HPDE6-E6E7 (cell line): Measurements from ENCODE around the gene RBM4.
"Not testable (repeated sequence)": the region's sequence is repeated elsewhere in the genome, so short reads cannot be mapped to it uniquely, and the experiment has no call there.

ENCODE experiments used
- DNase-seq: peaks from one replicate; pipeline ENCODE4 v3.0.0; 2011; ENCODE audit warnings: missing footprints; ENCODE audit errors: extremely low spot score

Gene RBM4

DNA sequence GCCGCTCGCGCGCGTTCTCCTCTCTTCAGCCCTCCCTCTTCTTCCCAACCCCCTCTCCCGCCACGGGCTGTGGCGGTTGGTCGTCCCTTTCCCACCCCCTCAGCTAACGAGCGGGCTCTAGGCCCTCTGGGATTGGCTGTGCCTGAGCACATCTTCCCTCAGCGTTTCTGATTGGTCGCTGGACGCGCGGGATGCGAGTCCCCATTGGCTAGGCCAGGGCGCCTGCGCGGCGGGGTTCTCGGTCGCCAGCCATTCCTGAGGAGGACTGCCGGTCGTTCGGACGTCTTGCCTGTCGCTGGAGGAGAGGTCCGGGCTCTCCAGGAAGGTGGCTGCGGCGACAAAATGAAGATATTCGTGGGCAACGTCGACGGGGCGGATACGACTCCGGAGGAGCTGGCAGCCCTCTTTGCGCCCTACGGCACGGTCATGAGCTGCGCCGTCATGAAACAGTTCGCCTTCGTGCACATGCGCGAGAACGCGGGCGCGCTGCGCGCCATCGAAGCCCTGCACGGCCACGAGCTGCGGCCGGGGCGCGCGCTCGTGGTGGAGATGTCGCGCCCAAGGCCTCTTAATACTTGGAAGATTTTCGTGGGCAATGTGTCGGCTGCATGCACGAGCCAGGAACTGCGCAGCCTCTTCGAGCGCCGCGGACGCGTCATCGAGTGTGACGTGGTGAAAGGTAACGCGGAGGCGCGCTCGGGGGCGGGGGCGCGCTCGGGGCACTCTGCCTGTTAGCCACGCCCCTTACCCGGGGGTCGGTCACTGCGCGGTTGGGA lies 21.9 kb upstream of the RBM4 start, which contains the start of gene RBM14:
Gene RBM14, plus strand, starts transcription at position 252 of the 776 bp plus-strand sequence. Its CDS starts 91 bp downstream, at position 343.
- peak; percentile 100 for DNase-seq

DNA sequence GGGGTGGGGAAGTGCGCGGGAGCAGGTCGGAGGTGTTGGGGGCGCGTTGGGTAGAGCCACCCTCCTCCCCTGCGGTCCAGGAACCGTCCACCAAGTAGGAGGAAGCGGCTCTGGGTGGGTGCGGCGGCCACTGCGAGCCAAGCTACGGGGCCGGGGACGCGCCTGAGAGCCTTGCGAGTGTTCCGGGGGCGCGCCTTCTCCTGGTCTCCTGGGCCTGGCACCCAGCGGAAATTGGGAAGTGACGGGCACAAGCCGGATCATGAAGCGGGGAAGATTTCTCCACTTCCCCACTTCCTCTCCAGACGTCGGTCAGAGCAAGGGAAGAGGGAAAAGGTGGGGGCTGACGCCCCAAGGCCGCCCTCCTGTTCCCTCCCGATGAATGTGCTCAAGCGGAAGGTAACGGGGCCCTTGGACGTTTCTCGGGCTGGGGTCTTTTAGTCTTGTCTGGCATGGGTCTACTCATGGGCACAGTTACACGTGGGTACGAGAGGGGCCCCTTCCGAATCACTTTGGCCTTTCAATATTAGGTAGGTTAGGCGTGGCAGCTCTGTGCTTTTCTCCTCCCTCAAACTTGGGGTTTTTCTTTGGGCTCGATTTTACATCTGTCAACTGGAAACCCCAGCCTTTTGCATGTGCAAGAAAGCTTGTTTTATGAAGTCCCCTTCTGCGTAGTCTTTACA lies 21.2 kb upstream of the RBM4 start:
- no peak for DNase-seq

DNA sequence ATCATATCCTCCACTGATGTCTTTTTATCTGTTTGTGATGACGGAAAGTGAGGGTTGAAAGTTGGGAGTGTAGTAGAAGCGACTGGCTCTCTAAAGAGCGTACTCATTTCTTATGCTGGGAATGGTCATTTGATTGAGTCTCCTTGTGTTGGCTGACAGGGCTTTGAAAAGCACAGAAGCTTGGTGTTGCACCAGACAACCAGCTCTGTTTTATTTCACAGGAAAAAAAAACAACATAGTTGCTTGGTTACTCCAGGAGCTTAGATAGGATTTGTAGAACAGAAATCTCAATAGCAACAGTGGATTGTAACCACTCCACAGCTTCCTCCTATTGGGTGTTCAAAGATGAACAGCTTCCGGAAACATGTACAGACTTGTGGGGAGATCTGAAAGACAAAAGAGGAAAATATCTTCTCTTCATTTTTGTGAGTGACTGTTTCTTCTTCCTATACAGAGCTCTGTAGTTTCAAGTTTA lies 19.4 kb upstream of the RBM4 start:
- DNase-seq, result peak; percentile 63

DNA sequence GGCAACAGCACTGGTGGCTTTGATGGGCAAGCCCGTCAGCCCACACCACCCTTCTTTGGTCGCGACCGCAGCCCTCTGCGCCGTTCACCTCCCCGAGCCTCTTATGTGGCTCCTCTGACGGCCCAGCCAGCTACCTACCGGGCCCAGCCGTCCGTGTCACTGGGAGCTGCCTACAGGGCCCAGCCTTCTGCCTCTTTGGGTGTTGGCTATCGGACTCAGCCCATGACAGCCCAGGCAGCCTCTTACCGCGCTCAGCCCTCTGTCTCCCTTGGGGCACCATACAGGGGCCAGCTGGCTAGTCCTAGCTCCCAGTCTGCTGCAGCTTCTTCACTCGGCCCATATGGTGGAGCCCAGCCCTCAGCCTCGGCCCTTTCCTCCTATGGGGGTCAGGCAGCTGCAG lies 14.1 kb upstream of the RBM4 start:
- DNase-seq, result no peak

DNA sequence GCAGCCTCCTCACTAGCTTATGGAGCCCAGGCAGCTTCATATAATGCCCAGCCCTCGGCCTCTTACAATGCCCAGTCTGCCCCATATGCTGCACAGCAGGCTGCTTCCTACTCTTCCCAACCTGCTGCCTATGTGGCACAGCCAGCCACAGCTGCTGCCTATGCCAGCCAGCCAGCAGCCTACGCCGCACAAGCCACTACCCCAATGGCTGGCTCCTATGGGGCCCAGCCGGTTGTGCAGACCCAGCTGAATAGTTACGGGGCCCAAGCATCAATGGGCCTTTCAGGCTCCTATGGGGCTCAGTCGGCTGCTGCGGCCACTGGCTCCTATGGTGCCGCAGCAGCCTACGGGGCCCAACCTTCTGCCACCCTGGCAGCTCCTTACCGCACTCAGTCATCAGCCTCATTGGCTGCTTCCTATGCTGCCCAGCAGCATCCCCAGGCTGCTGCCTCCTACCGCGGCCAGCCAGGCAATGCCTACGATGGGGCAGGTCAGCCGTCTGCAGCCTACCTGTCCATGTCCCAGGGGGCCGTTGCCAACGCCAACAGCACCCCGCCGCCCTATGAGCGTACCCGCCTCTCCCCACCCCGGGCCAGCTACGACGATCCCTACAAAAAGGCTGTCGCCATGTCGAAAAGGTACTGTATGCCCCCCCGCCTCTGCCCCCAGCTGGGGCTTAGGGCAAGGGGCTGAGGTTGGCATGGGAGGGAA lies 13.3 kb upstream of the RBM4 start:
- no peak for DNase-seq

DNA sequence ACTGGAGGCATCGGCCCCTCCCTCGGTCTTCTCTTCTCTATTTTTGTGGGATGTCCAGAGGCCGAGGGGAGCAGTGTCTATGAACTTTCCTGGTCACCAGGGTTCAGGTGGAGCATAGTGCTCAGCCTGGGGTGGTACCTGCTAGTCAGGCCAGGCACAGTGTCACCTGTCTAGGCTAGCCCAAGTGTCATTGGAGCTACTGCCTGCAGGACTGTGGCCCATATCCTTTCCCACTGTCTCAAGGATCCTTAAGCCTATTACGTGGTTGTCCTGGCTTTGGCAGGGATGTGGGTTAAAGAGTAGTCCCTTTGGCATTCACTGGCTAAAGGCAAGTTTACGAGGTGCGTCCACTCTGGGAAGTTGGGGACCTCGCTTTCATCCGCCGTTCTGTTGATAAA lies 12.8 kb upstream of the RBM4 start:
- DNase-seq, result no peak

DNA sequence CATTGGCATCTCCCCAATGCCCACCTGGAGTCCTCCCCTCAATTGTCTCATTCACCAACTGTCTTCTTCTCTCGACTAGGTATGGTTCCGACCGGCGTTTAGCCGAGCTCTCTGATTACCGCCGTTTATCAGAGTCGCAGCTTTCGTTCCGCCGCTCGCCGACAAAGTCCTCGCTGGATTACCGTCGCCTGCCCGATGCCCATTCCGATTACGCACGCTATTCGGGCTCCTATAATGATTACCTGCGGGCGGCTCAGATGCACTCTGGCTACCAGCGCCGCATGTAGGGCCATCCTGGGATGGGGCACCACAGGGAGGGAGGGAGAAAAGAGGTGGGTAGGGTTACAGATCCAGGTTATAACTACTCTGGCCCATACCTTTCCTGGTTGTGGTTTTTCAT lies 12.1 kb upstream of the RBM4 start:
- no peak for DNase-seq

DNA sequence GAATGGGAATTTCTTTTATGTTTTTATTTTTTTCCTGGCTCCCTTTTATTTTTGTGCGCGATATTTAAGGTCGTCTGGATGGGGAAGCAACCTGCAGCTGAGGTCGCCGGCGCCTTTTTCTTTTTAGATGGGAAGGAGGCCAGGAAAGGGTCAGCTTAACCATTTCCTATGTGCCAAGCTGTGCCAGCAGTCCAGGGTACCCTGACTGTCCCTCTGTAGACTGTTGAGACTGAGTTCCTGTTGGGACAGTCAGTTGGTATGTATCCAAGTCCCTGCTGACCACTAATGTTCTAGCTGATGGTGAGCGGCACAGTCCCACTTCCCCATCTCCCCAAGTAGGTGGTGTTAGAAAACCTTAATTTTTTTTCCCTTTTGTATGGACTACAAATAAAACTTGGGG lies 11.6 kb upstream of the RBM4 start:
- DNase-seq, result no peak

DNA sequence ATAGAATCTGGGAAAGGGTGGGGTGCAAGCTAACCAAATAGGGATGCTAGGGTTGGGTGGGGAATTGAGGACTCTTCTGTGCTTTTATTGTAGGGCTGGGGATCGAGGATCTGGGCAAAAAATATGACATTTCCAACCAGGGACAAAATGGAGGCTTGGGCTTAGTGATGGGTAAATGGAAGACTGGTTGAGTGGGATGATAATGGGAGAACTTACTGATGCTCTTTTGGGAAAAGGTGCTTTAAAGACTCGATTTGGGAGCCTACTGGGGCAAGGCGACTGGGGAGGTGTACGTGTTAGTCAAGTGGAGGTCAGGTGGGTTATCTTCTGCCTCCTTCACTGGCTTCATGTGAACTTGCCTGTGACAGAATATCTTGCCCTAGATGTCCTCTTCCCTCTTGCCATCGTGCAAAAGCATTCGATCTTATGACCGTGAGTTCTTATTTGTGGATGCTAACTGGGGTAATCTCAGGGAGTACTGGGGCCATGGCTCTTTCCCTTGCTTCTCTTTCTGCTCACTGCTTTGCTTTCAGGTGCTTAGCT lies 10.4 kb upstream of the RBM4 start:
- no peak for DNase-seq

DNA sequence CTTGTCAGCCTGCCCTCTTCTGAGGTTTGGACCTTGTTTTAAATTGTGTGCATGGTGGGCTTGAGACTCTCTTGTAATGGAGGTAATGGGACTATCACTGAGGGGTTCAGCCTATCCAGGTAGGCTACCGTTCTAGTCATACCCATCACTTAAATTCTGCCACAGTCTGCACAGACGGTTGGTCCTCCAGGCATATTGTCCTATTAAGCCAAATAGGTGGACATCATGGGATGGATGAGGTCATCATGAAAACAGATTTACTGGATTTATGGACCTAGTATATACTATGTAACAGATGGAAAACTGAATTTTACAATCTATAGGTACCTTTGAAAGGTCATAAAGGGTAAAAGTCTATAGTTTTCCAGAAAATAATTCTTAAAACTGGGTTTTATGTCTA lies 9.1 kb upstream of the RBM4 start:
- DNase-seq, result no peak

DNA sequence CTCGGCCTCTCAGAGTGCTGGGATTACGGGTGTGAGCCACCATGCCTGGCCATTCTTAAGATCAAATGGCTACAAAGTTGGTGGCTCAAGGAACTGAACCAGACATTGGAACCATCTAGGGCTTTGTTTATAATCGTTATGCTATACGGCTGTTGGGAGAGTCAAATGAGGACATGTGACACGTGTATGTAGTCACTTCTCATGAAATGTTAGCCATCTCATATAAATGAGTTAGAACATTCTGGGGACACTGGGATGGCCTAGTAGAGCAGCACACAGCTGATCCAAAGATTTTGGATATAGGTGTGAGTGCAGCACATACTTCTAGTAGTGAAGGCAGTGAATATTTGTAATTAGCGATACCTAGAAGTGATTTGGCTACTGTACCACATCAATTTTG lies 6.6 kb upstream of the RBM4 start:
- DNase-seq, result no peak

DNA sequence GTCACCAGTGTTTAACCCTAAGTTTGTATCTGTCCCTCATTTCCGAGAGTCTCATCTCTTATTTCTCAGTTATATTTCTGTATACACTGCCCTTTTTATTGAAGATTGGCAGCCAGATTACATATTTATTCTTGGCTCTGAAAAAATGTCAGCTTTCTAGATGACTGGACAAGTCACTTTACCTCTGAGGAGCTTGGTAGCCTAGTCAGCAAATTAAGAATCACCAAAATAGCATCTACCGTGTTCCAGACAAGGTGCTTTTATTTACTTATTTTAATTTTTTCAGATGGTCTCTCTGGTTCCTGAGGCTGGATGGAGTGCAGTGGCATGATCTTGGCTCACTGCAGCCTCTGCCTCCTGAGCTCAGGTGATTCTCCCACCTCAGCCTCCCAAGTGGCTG lies 5.6 kb upstream of the RBM4 start:
- DNase-seq, result no peak

DNA sequence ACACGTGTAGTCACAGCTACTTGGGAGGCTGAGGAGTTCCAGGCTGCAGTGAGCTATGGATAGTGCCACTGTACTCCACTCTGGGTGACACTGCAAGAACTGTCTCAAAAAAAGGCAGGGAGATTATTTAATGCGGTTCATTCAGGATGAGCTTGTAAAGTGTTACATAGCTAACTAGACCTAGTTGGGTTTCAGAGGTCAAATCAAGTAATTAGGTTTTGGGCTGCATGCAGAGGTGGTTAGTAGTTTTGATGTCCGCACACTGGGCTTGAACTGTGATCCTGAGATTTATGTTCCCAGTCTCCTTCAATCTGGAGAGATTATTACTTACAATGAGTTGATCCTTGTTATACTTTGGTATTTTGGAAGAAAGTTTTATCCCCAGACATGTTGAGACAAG lies 2.1 kb upstream of the RBM4 start:
- no peak for DNase-seq

DNA sequence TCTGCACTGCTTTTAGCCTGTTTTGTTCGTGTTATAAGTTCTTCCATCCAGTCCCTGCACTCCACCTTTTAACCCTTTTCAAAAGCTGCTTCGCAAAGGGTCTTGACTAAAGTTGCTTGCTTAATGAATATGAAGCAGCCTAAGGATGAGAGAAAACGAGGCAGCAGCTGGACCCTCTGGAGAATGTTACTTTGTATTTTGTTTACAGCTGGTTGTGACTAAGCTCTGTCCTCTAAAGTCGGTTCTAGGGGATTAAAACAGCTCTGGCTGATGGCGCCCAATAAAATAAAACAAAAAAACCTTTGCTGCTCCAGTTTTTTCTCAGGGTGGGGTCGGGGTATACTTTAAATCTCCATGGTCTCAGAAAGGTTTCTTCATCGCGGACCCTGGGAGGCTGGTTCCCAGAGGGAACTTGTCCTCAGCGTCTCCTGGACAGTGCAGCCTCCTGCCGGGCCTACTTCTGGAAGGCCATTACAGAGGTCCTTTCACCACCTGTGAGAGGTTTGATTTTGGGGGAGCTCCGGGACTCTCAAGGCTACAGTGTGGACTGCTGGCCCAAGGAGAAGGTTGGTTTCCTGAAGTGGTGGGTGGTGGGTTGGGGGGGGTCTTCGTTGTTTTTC lies 836 bp upstream of the RBM4 start:
- DNase-seq, result no peak

DNA sequence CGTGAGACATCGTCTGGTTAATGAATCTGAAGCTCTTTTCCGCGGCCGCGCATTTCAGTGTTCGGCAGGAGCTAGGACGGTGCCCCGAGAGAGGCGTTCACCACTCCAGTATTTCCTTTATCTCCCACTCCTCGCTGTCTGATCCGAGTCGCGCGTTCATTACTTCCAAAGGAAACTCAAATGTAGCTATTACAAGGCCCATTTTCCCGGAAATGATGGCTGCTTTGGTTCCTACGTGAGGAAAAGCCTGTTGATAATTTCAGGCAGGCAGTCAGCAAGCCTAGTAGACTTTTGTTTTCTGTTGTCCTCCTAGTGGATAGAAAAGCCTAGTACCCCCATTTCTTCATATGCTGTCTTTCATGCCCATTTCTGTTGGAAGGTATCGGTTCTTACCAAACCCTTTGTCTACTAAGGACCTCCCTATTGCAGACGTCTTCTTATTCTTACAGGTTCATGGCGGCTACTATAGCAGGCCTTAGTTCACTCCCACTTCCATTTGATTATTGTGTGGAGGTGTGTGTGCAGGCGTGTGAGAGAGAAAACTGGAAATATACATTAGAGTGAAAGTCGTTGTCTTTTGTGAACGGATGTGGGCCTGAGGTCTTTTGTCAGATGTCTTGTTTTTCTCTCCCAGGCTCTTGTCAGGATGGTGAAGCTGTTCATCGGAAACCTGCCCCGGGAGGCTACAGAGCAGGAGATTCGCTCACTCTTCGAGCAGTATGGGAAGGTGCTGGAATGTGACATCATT lies 737 bp downstream of the RBM4 start:
- no peak for DNase-seq

DNA sequence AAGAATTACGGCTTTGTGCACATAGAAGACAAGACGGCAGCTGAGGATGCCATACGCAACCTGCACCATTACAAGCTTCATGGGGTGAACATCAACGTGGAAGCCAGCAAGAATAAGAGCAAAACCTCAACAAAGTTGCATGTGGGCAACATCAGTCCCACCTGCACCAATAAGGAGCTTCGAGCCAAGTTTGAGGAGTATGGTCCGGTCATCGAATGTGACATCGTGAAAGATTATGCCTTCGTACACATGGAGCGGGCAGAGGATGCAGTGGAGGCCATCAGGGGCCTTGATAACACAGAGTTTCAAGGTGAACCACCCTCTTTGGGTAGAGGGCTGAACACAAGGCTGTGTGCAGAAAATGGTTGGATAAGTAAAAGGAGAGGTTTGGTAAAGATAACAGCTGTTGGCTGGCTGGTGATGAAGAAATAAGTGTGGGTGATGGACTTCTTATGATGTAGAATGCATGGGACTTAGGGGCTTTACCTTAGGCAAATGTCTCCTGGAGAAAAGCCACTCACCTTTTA lies 1.4 kb downstream of the RBM4 start:
- not testable (repeated sequence) for DNase-seq

DNA sequence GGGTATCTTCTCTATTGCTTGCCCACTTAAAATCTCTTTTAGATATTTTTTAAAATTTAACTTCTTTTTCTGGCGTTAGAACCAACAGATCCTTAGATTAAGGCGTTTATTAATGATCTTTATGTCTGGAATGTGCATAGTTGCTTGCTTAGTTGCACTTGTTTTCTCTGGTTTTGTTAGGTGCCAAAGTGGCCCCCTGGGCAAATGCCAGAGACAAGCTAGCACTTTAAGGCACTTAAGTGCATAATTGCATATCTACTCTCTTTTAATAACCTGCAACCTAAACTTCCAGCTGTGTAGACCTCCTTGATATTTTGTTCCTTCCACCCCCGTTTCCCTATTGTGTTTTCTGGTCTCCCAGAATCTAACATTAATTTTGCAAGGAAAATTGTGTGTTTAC lies 3.3 kb downstream of the RBM4 start:
- DNase-seq, result no peak

DNA sequence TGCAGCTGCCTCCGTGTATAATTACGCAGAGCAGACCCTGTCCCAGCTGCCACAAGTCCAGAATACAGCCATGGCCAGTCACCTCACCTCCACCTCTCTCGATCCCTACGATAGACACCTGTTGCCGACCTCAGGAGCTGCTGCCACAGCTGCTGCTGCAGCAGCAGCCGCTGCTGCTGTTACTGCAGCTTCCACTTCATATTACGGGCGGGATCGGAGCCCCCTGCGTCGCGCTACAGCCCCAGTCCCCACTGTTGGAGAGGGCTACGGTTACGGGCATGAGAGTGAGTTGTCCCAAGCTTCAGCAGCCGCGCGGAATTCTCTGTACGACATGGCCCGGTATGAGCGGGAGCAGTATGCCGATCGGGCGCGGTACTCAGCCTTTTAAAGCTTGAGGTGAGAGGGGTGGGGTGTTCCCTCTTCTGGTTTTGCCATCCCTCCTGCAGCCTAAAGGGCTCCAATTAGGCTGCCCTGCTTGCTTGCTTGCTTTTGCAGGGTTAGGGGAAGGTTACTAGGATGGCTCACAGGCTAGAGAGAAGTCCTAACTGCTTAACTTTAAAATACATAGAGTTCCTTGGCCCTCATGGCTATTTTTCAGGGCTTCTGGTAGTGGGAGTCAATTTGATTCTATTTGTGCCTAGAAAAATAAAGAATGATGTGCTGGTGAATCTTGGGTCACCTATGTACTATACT lies 5.4 kb downstream of the RBM4 start:
- no peak for DNase-seq

DNA sequence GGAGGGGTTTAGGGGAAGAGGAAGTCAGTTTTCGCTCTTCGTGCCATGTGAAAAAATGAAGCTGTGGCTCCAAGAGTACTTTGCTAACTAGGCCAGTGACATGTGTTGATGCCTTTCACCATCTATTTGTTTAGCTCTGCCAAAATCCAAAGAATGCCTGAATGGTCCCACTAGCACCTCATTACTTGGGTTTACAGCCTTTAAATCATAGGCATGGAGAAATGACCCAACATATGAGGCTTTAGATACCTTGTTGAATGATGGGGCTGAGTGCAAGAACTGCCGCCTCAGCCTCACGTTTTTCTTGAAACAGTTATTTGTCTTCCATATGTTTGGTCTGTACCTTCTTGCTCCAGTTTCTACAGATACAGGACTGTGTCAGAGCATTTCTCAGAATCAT lies 8.3 kb downstream of the RBM4 start:
- no peak for DNase-seq

DNA sequence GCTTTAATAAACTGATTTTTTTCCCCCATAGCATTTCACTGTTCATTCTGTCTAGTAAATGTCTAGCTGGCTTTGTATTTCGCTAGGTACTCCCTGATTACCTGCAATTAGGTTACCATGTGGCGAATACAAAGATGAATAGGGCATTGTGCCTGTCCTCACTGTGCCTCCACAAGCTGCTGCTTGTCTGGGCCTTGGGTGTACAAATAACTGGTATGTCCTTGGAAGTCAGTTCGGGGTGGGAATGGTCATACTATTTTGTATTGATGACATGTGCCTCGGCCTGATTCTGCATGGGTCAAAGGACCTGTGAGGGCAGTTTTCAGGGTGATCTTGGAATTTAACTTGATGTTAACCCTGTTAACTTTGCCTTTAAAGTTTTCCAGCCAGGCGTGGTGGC lies 11.4 kb downstream of the RBM4 start:
- no peak for DNase-seq
